A549 (cell line): ENCODE results near the gene ARPC2.

Experiments used
- CTCF ChIP-seq: fragments of >200 bp; sonication (Bioruptor Twin); formaldehyde crosslinking; IDR thresholded peaks from 3 replicates; pipeline ENCODE4 v1.5.1; 2016
- SMC3 ChIP-seq: fragments of >200 bp; sonication (Bioruptor Twin); formaldehyde crosslinking; IDR thresholded peaks from 3 replicates; pipeline ENCODE4 v1.6.1; 2018; ENCODE audit warnings: inconsistent platforms

- TF ChIP-seq SMC3 (no peak), CTCF (no peak)
These were observed 13.9 kb downstream of the ARPC2 start for GRCh38 chr2:218230882-218231281.
